ENCODE measurements around the gene GMCL2.

GRCh38 chr5:178198706-178199105 is 11.5 kb upstream of the GMCL2 start:
- TF ChIP-seq POLR2AphosphoS5 (IDR thresholded peaks at IDR 0.05) (no peak), CTCF (IDR thresholded peaks at IDR 0.05) (no peak), POLR2A (IDR thresholded peaks at IDR 0.05) (no peak)
